ENCODE results near the gene KAZN.

DNA sequence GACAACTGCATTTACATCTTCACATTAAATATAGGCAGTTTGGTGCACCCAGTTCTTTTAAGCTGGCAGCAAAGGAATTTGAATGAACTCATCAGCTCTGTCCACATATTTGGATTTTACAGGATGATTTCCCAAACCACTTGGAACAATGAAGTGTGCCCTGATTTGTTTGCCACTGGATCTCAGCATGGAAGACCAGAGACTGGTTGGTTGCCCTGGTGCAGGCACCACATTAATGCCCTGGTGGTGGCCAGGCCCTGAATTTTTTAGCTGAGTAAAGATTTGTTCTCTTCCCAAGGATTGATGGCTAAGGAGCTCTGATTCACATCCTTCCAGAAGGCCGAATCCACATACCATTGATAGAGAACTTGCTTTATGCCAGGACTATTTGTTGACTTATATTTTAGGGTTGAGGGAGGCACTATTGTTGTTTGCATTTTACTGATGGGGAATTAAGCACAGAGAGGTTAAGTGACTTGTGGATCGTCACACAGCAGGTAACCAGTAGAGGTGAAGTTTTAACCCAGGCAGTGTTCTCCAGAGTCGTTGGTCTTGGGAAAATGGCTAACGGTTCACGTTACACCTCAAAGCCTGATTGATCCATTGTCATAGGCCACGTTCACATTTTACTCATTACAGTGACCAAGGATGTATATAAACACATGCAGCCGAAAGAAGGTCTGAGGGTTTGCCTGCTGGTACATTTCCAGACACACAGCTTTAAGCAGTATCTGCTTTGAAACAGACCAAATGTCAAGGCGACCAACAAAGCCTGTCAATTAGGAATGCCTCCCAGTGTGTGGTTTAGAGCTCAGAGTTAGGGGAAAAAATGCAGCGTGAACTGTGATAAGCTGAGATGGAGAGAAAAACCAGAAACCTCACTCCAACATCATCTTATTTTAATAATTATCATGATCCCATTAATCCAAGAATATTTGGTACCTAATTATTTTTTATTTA lies 50.7 kb downstream of the KAZN start:
- TF ChIP-seq, protein P1, sequence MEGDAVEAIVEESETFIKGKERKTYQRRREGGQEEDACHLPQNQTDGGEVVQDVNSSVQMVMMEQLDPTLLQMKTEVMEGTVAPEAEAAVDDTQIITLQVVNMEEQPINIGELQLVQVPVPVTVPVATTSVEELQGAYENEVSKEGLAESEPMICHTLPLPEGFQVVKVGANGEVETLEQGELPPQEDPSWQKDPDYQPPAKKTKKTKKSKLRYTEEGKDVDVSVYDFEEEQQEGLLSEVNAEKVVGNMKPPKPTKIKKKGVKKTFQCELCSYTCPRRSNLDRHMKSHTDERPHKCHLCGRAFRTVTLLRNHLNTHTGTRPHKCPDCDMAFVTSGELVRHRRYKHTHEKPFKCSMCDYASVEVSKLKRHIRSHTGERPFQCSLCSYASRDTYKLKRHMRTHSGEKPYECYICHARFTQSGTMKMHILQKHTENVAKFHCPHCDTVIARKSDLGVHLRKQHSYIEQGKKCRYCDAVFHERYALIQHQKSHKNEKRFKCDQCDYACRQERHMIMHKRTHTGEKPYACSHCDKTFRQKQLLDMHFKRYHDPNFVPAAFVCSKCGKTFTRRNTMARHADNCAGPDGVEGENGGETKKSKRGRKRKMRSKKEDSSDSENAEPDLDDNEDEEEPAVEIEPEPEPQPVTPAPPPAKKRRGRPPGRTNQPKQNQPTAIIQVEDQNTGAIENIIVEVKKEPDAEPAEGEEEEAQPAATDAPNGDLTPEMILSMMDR (IDR thresholded peaks at IDR 0.05): no peak
- TF ChIP-seq, protein P2, sequence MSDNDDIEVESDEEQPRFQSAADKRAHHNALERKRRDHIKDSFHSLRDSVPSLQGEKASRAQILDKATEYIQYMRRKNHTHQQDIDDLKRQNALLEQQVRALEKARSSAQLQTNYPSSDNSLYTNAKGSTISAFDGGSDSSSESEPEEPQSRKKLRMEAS (IDR thresholded peaks at IDR 0.05): no peak
- TF ChIP-seq SMC3 (IDR thresholded peaks at IDR 0.05) (no peak), POLR2A (IDR thresholded peaks at IDR 0.05; ENCODE audit: low read length) (no peak), EP300 (IDR thresholded peaks at IDR 0.05) (no peak), MYC (IDR thresholded peaks at IDR 0.05; ENCODE audit: borderline replicate concordance, low read length) (no peak), RAD21 (conservative IDR thresholded peaks at IDR 0.05 in 1 of 2, IDR thresholded peaks at IDR 0.05 in 1 of 2) (no peak), HDAC2 (IDR thresholded peaks at IDR 0.05) (no peak), ZNF302 (CRISPR knock-in tag; IDR thresholded peaks at IDR 0.05) (no peak), JUNB (IDR thresholded peaks at IDR 0.05) (no peak)

All from A549 (cell line).